Ovary (tissue), 3 donors: ENCODE results near the gene PPP4R3B.

Source experiments
- EP300 ChIP-seq: sonication (generic); formaldehyde crosslinking; IDR thresholded peaks from one replicate; pipeline ENCODE4 v1.6.1; 2017; ENCODE audit warnings: antibody characterized with exemption
- POLR2A ChIP-seq: fragments of 450-650 bp; IDR thresholded peaks from one replicate; pipeline ENCODE4 v1.6.1; 2017; ENCODE audit warnings: antibody characterized with exemption, mild to moderate bottlenecking, moderate library complexity
- TF ChIP-seq, protein P1 (sequence below), 3 donors: fragments of 450-650 bp in 2 of 3; fragments of 200-600 bp in 1 of 3; IDR thresholded peaks; one replicate each; pipeline versions ENCODE4 v1.5.1 to v1.8.0; 2016 to 2022; ENCODE audit warnings: antibody characterized with exemption in 3 of 3, mild to moderate bottlenecking in 1 of 3
- donor health status: DM: no; HTN: no; CAD: no.

DNA sequence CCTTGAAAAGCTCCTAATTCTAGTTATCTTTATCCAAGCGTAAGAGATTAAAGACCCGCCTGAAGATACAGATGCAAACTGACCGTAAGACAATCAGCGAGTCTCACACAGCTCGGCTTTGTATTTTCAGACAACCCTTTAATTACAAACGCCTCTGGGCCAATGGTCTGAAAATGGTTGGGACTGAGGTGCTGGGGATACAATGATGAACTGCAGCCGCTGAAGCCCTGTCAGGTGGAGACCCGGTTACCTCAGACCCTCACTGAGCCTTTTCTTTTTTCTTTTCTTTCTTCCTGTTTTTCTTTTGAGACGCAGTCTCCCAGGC lies 98.6 kb downstream of the PPP4R3B start:
- TF ChIP-seq, protein P1, sequence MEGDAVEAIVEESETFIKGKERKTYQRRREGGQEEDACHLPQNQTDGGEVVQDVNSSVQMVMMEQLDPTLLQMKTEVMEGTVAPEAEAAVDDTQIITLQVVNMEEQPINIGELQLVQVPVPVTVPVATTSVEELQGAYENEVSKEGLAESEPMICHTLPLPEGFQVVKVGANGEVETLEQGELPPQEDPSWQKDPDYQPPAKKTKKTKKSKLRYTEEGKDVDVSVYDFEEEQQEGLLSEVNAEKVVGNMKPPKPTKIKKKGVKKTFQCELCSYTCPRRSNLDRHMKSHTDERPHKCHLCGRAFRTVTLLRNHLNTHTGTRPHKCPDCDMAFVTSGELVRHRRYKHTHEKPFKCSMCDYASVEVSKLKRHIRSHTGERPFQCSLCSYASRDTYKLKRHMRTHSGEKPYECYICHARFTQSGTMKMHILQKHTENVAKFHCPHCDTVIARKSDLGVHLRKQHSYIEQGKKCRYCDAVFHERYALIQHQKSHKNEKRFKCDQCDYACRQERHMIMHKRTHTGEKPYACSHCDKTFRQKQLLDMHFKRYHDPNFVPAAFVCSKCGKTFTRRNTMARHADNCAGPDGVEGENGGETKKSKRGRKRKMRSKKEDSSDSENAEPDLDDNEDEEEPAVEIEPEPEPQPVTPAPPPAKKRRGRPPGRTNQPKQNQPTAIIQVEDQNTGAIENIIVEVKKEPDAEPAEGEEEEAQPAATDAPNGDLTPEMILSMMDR (IDR thresholded peaks at IDR 0.05), result no peak
- TF ChIP-seq POLR2A, result no peak
- TF ChIP-seq EP300, result no peak
